Nucleus accumbens (tissue), 56 donors: ENCODE results near the gene ADCK1.

Experiments
- DNase-seq, 56 donors: peaks; one replicate each; lab custom pipeline; 2025; lab: John Stamatoyannopoulos, UW

ADCK1 gene

DNA sequence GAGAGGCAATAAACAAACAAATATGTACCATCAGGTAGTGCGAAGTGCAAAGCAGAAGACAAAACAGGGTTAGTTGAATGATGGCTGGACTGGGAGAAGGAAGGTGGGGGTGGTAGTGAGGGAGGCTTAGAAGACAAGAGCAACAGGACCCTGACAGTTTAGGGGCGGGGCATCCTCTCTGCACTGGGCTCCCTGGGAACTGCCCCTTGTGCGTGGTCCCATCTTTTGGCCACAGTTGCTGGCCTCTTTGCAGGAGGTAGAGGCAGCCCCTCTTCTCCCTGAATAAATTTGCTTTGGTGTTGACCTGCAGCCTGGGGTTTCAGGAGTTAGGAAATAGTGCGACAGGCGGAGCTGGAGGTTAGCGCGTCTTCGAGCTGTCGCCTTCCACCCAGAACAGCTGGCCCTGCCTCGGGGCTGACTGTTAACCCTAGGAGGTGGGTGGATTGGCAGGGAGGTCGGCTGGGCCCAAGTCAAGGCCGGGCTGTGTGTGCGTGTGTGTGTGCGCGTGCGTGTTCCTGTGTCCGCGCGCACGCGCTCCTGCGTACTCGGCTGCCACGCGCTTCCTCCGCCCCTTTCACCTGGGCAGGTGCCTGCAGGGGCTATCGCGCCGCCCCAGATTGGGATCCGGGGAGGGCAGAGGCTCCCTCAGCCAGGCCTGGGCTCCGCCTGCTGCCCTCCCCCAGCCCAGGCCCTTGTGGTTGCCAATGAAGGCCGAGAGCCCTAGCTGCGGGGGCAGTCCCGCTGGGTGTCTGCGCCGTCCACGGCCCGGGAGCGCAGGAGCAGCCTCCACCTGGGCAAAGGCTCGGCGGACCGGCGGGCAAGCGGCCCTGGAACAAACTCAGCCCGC, 180.8 kb downstream of the ADCK1 start:
- peak in 33 of 56 donors; percentile 7 to 72 (median 37) for DNase-seq
